ENCODE measurements around the gene AOPEP.

AOPEP gene

GRCh38 chr9:95003689-95004410, 277.4 kb downstream of the AOPEP start:
- no peaks in the 10 kb centered on the region for H3K36me3 ChIP-seq (ENCODE audit: control insufficient read depth, low read length)
- H4K20me1 ChIP-seq (ENCODE audit: control insufficient read depth, insufficient read depth, low read depth, low read length), result no peaks in the 10 kb centered on the region; the same call in 1 of the 2 replicates
- H3F3A ChIP-seq (ENCODE audit: control insufficient read depth, insufficient read depth), result peaks cover 7% of the 10 kb centered on the region; the same call in 1 of the 2 replicates
- peak overlapping the region; percentile 65 for H3K4me2 ChIP-seq (ENCODE audit: low read length)
- H3K4me3 ChIP-seq (ENCODE audit: low read length), result peak overlapping the region; percentile 61
- H3K9me3 ChIP-seq (ENCODE audit: control insufficient read depth, insufficient read depth, low read length), result no peaks in the 10 kb centered on the region
- peaks cover 37% of the 10 kb centered on the region for H3K27me3 ChIP-seq (ENCODE audit: control insufficient read depth, low read length)
- H3K79me2 ChIP-seq (ENCODE audit: control insufficient read depth, low read length), result no peaks in the 10 kb centered on the region
- H3K4me1 ChIP-seq (ENCODE audit: control insufficient read depth, low read length), result peaks cover 7% of the 10 kb centered on the region
- H3K27ac ChIP-seq (ENCODE audit: low read depth, low read length), result no peak overlapping the region
- no peaks in the 10 kb centered on the region for H3K9me2 ChIP-seq (replicated peaks; ENCODE audit: control insufficient read depth, low read length)
- TF ChIP-seq CTCF (IDR thresholded peaks at IDR 0.05; ENCODE audit: low read depth, low read length, poor library complexity, severe bottlenecking) (no peak), EZH2phosphoT487 (IDR thresholded peaks at IDR 0.05; ENCODE audit: borderline replicate concordance, low read length) (peak; percentile 94; the same call in 1 of the 2 replicates)

- Histone ChIP-seq H3K36me3 (ENCODE audit: control insufficient read depth, low read length) (no peaks in the 10 kb centered on the region), H3K4me2 (ENCODE audit: low read length) (peak overlapping the region; percentile 65), H3K4me1 (ENCODE audit: control insufficient read depth, low read length) (peaks cover 7% of the 10 kb centered on the region), H3F3A (ENCODE audit: control insufficient read depth, insufficient read depth) (peaks cover 7% of the 10 kb centered on the region; the same call in 1 of the 2 replicates), H3K9me3 (ENCODE audit: control insufficient read depth, insufficient read depth, low read length) (no peaks in the 10 kb centered on the region), H3K27me3 (ENCODE audit: control insufficient read depth, low read length) (peaks cover 37% of the 10 kb centered on the region), H3K9me2 (replicated peaks; ENCODE audit: control insufficient read depth, low read length) (no peaks in the 10 kb centered on the region), H3K27ac (ENCODE audit: low read depth, low read length) (no peak overlapping the region), H3K4me3 (ENCODE audit: low read length) (peak overlapping the region; percentile 61), H3K79me2 (ENCODE audit: control insufficient read depth, low read length) (no peaks in the 10 kb centered on the region), H4K20me1 (ENCODE audit: control insufficient read depth, insufficient read depth, low read depth, low read length) (no peaks in the 10 kb centered on the region; the same call in 1 of the 2 replicates)
- TF ChIP-seq CTCF (IDR thresholded peaks at IDR 0.05; ENCODE audit: low read depth, low read length, poor library complexity, severe bottlenecking) (no peak), EZH2phosphoT487 (IDR thresholded peaks at IDR 0.05; ENCODE audit: borderline replicate concordance, low read length) (peak; percentile 29; the same call in 1 of the 2 replicates)
Measured at GRCh38 chr9:95004411-95005277, 278.1 kb downstream of the AOPEP start.

- TF ChIP-seq CTCF (IDR thresholded peaks at IDR 0.05; ENCODE audit: low read depth, low read length, poor library complexity, severe bottlenecking) (no peak), EZH2phosphoT487 (IDR thresholded peaks at IDR 0.05; ENCODE audit: borderline replicate concordance, low read length) (no peak)
- Histone ChIP-seq H3K4me3 (ENCODE audit: low read length) (no peak overlapping the region), H3F3A (ENCODE audit: control insufficient read depth, insufficient read depth) (peaks cover 7% of the 10 kb centered on the region; the same call in 1 of the 2 replicates), H3K4me2 (ENCODE audit: low read length) (no peak overlapping the region), H3K9me2 (replicated peaks; ENCODE audit: control insufficient read depth, low read length) (no peaks in the 10 kb centered on the region), H3K27ac (ENCODE audit: low read depth, low read length) (no peak overlapping the region), H4K20me1 (ENCODE audit: control insufficient read depth, insufficient read depth, low read depth, low read length) (no peaks in the 10 kb centered on the region; the same call in 1 of the 2 replicates), H3K4me1 (ENCODE audit: control insufficient read depth, low read length) (peaks cover 7% of the 10 kb centered on the region), H3K27me3 (ENCODE audit: control insufficient read depth, low read length) (peaks cover 37% of the 10 kb centered on the region), H3K9me3 (ENCODE audit: control insufficient read depth, insufficient read depth, low read length) (no peaks in the 10 kb centered on the region), H3K79me2 (ENCODE audit: control insufficient read depth, low read length) (no peaks in the 10 kb centered on the region), H3K36me3 (ENCODE audit: control insufficient read depth, low read length) (no peaks in the 10 kb centered on the region)
Measured at GRCh38 chr9:95005278-95006143, 279.0 kb downstream of the AOPEP start.

Data from DOHH2 (cell line).